ENCODE measurements around the gene ETFDH. TPM values are rescaled to one million over a fixed set of nuclear protein-coding genes. Genes with fewer than 3 reads are reported as not detected.
A peak's percentile ranks its signal among the peaks of the same experiment; 100 is the strongest.

The ETFDH gene
- total and polyA plus RNA-seq, 2 experiments from 2014 or later, result 15.6 to 21.7 TPM

GRCh38 chr4:158756588-158756987 lies 84.5 kb downstream of the ETFDH start:
- Histone ChIP-seq H3K9me3 (ENCODE audit: low read depth) (no peaks in the 10 kb centered on the region), H3K27ac (no peak overlapping the region), H3K4me3 (no peak overlapping the region), H3K27me3 (no peaks in the 10 kb centered on the region), H3K36me3 (no peaks in the 10 kb centered on the region), H3K4me1 (ENCODE audit: low read depth) (no peaks in the 10 kb centered on the region)
- DNase-seq (ENCODE audit: low read depth in 1 of 2, low spot score in 1 of 2), result no peak
- no peak for TF ChIP-seq CTCF (IDR thresholded peaks at IDR 0.05; ENCODE audit: low read depth, low read length)

DNA sequence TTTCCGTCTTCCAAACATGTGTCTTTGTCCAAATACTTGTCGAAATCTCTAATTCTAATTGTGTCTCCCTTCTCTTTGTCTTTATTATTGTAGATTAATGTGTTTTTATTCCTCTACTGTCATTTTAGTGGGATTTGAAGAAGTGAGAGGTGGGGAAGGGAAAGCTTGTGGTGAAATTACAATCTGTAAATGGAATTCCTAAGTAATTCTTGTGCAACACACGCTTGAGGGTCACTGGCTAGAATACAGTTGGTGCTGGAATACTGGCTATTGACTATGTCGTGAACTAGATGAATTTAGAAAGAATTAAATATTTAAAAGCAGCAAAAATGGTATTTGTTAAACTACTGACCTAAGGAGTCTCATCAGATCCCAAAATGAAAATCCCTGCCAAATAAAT lies 86.0 kb downstream of the ETFDH start:
- H3K4me3 ChIP-seq, result no peak overlapping the region
- TF ChIP-seq CTCF (IDR thresholded peaks at IDR 0.05; ENCODE audit: low read depth, low read length), result no peak
- H3K36me3 ChIP-seq, result no peaks in the 10 kb centered on the region
- no peaks in the 10 kb centered on the region for H3K4me1 ChIP-seq (ENCODE audit: low read depth)
- H3K9me3 ChIP-seq (ENCODE audit: low read depth), result no peaks in the 10 kb centered on the region
- no peaks in the 10 kb centered on the region for H3K27me3 ChIP-seq
- H3K27ac ChIP-seq, result no peak overlapping the region
- DNase-seq (ENCODE audit: low read depth in 1 of 2, low spot score in 1 of 2), result peak in 1 of 2 donors; percentile 49

DNA sequence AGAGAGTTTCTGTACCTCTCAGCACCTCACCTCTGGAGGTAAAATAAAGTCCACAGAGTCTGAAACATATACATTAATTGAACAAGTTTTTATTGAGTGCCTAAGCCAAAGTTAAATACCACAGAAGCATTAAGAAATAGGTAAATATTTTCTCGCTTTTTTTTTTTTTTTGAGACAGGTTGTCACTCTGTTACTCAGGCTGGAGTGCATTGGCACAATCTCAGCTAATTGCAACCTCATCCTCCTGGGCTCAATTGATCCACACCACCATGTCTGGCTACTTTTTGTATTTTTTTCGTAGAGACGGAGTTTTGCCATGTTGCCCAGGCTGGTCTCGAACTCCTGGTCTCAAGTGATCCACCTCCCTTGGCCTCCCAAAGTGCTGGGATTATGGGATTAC lies 86.6 kb downstream of the ETFDH start:
- no peak for DNase-seq (ENCODE audit: low read depth in 1 of 2, low spot score in 1 of 2)
- Histone ChIP-seq H3K36me3 (no peaks in the 10 kb centered on the region), H3K27me3 (no peaks in the 10 kb centered on the region), H3K9me3 (ENCODE audit: low read depth) (no peaks in the 10 kb centered on the region), H3K27ac (no peak overlapping the region), H3K4me3 (no peak overlapping the region), H3K4me1 (ENCODE audit: low read depth) (no peaks in the 10 kb centered on the region)
- TF ChIP-seq CTCF (IDR thresholded peaks at IDR 0.05; ENCODE audit: low read depth, low read length), result no peak

Other genes with a start within 250 kb of the ETFDH start
- gene RXFP1, start 150.4 kb upstream of the ETFDH start, total RNA-seq, result not detected in 2 replicates
- gene RXFP1, start 150.4 kb upstream of the ETFDH start, polyA plus RNA-seq, result not detected in 2 replicates
- gene C4orf46, start 409 bp upstream of the ETFDH start, total RNA-seq, result 6.9 and 8.8 TPM in 2 replicates
- 9.5 and 17.5 TPM in 2 replicates for gene C4orf46, start 409 bp upstream of the ETFDH start, polyA plus RNA-seq
- gene PPID, start 51.1 kb downstream of the ETFDH start, total RNA-seq, result 30.7 and 36.0 TPM in 2 replicates
- 68.1 and 73.9 TPM in 2 replicates for gene PPID, start 51.1 kb downstream of the ETFDH start, polyA plus RNA-seq
- gene FNIP2, start 96.7 kb downstream of the ETFDH start, total RNA-seq, result 45.1 and 74.4 TPM in 2 replicates
- 29.9 and 60.1 TPM in 2 replicates for gene FNIP2, start 96.7 kb downstream of the ETFDH start, polyA plus RNA-seq